HepG2 (cell line): ENCODE results near the gene EPB41. TPM values are rescaled to one million over a fixed set of nuclear protein-coding genes. Genes with fewer than 3 reads are reported as not detected.

ENCODE experiments used
- BORCS8-MEF2B ChIP-seq: sonication (generic); formaldehyde crosslinking; IDR thresholded peaks from 2 replicates; pipeline ENCODE4 v1.8.0; 2022; ENCODE audit warnings: mild to moderate bottlenecking, missing genetic modification reagents
- CBFB ChIP-seq: sonication (generic); formaldehyde crosslinking; IDR thresholded peaks from 2 replicates; pipeline ENCODE4 v1.4.0; 2020; ENCODE audit warnings: missing genetic modification reagents
- KLF16 ChIP-seq, 2 experiments: sonication (generic) in 1 of 2; formaldehyde crosslinking in 1 of 2; IDR thresholded peaks; 2 replicates each; pipeline versions ENCODE4 v1.6.1 to v1.8.0; 2016 to 2023; ENCODE audit warnings: missing genetic modification reagents in 2 of 2, missing compliant biosample characterization in 1 of 2
- MAFF ChIP-seq: IDR thresholded peaks from 2 replicates; pipeline ENCODE4 v1.6.1; 2011; ENCODE audit warnings: low read depth, low read length, improper control_type of control experiment
- MXI1 ChIP-seq: IDR thresholded peaks from 3 replicates; pipeline ENCODE4 v1.6.1; 2012; ENCODE audit warnings: low read depth, low read length, inconsistent platforms, borderline replicate concordance
- SP2 ChIP-seq: sonication (generic); formaldehyde crosslinking; IDR thresholded peaks from 2 replicates; pipeline ENCODE4 v1.5.1; 2020; ENCODE audit warnings: mild to moderate bottlenecking, missing genetic modification reagents
- TAF1 ChIP-seq: sonication (generic); formaldehyde crosslinking; IDR thresholded peaks from 2 replicates; pipeline ENCODE4 v1.4.0; 2020; ENCODE audit warnings: missing genetic modification reagents
- ZNF235 ChIP-seq: sonication (generic); formaldehyde crosslinking; IDR thresholded peaks from 2 replicates; pipeline ENCODE4 v1.8.1; 2023; ENCODE audit warnings: mild to moderate bottlenecking, missing genetic modification reagents, borderline replicate concordance
- polyA plus RNA-seq, 8 experiments: library from polyadenylated mRNA; depleted of rRNA in 3 of 8; stranded (reverse) in 7 of 8; unstranded in 1 of 8; fragments of >200 nt; fragmentation: Illumina TruSeq in 4 of 8; extraction: Trizol in 4 of 8; gene quantifications; 2 replicates each; pipeline versions ENCODE4 v1.2.1 to v1.2.3, GENCODE V29; 2011 to 2016; ENCODE audit warnings: low read depth in 4 of 8, missing spikeins in 1 of 8, mixed read lengths in 1 of 8; ENCODE audit not compliant: insufficient read depth in 1 of 8
- total RNA-seq, 5 experiments: library from RNA; depleted of rRNA; stranded (reverse); fragments of >200 nt; fragmentation: Illumina TruSeq; extraction: Trizol; gene quantifications; 2 replicates each; pipeline ENCODE4 v1.2.3, GENCODE V29; 2016; ENCODE audit warnings: low read depth in 1 of 5
- TF ChIP-seq, protein P1 (sequence below): sonication (generic); formaldehyde crosslinking; IDR thresholded peaks from 2 replicates; pipeline ENCODE4 v1.8.0; 2022; ENCODE audit warnings: missing genetic modification reagents, mild to moderate bottlenecking, moderate library complexity, borderline replicate concordance
- TF ChIP-seq, protein P2 (sequence below): sonication (generic); formaldehyde crosslinking; IDR thresholded peaks from 2 replicates; pipeline ENCODE4 v1.5.0; 2020; ENCODE audit warnings: mild to moderate bottlenecking, missing genetic modification reagents
- TF ChIP-seq, protein P3 (sequence below): sonication (generic); formaldehyde crosslinking; IDR thresholded peaks from 2 replicates; pipeline ENCODE4 v1.5.1; 2020; ENCODE audit warnings: mild to moderate bottlenecking, missing genetic modification reagents, moderate library complexity
- TF ChIP-seq, protein P4 (sequence below): sonication (generic); formaldehyde crosslinking; IDR thresholded peaks from 2 replicates; pipeline ENCODE4 v1.5.0; 2020; ENCODE audit warnings: mild to moderate bottlenecking, missing genetic modification reagents, borderline replicate concordance
- TF ChIP-seq, protein P5 (sequence below): sonication (generic); formaldehyde crosslinking; IDR thresholded peaks from 2 replicates; pipeline ENCODE4 v1.8.0; 2022; ENCODE audit warnings: low read depth, missing genetic modification reagents

EPB41 gene
- total and polyA plus RNA-seq, 2 of the 13 experiments (the other 11 are each of a cell fraction or from before 2014, with no cell fraction given) = 34.5 to 46.7 TPM

DNA sequence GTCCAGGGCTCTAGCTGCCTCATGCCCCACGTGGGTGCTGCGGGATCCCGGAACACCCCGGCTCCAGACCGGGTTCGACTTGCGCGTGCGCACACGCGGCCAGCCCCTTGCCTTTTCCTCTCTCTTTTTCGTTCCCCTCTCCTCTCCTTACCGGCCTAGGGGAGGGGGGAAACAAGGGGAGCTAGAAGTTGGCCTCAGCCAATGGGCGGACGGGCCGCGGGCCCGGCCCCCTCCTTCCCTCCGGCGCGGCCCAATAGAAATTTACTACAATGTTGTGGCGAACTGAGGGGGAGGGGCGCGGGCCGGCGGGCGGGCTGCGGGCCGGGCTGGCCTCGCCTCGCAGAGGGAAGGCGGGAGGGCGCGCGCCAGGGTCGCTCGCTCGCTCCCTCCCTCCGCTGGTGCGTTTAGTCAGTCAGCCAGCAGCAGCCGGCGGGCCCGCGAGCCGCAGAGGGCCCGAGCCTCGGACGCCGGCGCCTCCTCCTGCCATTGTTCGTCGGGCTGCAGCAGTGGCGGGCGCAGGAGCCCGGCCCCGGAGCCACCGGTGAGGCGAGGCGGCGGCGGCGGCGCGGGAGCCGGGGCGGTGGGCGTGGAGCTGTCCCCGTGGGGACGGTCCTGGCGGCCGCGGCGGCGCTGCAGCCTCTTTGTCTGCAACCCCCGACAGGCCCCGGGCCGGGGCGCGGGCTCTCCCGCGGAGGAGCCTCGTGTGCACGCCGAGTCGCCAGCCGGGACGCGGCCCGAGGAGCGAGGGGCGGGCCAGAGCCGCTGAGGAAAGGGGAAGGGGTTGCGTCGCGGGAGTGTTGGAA lies at the start of gene EPB41 (continued):
- TF ChIP-seq, protein P1, sequence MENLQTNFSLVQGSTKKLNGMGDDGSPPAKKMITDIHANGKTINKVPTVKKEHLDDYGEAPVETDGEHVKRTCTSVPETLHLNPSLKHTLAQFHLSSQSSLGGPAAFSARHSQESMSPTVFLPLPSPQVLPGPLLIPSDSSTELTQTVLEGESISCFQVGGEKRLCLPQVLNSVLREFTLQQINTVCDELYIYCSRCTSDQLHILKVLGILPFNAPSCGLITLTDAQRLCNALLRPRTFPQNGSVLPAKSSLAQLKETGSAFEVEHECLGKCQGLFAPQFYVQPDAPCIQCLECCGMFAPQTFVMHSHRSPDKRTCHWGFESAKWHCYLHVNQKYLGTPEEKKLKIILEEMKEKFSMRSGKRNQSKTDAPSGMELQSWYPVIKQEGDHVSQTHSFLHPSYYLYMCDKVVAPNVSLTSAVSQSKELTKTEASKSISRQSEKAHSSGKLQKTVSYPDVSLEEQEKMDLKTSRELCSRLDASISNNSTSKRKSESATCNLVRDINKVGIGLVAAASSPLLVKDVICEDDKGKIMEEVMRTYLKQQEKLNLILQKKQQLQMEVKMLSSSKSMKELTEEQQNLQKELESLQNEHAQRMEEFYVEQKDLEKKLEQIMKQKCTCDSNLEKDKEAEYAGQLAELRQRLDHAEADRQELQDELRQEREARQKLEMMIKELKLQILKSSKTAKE (CRISPR knock-in tag) = no peak
- TF ChIP-seq MXI1 (peak; percentile 66; the same call in 2 of the 3 replicates), CBFB (CRISPR knock-in tag) (no peak; the same call in 1 of the 2 replicates), KLF16 (CRISPR knock-in tag; IDR thresholded peaks at IDR 0.05) (0 out of 4 replicates have a peak, but pooled peaks of 1 of the 2 experiments have one; percentile 18), TAF1 (peak; percentile 39), ZNF235 (no peak), SP2 (CRISPR knock-in tag) (peak; percentile 67), BORCS8-MEF2B (CRISPR knock-in tag) (no peak), MAFF (no peak)
- TF ChIP-seq, protein P2, sequence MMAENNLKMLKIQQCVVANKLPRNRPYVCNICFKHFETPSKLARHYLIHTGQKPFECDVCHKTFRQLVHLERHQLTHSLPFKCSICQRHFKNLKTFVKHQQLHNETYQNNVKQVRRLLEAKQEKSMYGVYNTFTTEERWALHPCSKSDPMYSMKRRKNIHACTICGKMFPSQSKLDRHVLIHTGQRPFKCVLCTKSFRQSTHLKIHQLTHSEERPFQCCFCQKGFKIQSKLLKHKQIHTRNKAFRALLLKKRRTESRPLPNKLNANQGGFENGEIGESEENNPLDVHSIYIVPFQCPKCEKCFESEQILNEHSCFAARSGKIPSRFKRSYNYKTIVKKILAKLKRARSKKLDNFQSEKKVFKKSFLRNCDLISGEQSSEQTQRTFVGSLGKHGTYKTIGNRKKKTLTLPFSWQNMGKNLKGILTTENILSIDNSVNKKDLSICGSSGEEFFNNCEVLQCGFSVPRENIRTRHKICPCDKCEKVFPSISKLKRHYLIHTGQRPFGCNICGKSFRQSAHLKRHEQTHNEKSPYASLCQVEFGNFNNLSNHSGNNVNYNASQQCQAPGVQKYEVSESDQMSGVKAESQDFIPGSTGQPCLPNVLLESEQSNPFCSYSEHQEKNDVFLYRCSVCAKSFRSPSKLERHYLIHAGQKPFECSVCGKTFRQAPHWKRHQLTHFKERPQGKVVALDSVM (CRISPR knock-in tag) = no peak; the same call in 1 of the 2 replicates
- TF ChIP-seq, protein P3, sequence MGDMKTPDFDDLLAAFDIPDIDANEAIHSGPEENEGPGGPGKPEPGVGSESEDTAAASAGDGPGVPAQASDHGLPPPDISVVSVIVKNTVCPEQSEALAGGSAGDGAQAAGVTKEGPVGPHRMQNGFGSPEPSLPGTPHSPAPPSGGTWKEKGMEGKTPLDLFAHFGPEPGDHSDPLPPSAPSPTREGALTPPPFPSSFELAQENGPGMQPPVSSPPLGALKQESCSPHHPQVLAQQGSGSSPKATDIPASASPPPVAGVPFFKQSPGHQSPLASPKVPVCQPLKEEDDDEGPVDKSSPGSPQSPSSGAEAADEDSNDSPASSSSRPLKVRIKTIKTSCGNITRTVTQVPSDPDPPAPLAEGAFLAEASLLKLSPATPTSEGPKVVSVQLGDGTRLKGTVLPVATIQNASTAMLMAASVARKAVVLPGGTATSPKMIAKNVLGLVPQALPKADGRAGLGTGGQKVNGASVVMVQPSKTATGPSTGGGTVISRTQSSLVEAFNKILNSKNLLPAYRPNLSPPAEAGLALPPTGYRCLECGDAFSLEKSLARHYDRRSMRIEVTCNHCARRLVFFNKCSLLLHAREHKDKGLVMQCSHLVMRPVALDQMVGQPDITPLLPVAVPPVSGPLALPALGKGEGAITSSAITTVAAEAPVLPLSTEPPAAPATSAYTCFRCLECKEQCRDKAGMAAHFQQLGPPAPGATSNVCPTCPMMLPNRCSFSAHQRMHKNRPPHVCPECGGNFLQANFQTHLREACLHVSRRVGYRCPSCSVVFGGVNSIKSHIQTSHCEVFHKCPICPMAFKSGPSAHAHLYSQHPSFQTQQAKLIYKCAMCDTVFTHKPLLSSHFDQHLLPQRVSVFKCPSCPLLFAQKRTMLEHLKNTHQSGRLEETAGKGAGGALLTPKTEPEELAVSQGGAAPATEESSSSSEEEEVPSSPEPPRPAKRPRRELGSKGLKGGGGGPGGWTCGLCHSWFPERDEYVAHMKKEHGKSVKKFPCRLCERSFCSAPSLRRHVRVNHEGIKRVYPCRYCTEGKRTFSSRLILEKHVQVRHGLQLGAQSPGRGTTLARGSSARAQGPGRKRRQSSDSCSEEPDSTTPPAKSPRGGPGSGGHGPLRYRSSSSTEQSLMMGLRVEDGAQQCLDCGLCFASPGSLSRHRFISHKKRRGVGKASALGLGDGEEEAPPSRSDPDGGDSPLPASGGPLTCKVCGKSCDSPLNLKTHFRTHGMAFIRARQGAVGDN (CRISPR knock-in tag) = peak; percentile 84
- TF ChIP-seq, protein P4, sequence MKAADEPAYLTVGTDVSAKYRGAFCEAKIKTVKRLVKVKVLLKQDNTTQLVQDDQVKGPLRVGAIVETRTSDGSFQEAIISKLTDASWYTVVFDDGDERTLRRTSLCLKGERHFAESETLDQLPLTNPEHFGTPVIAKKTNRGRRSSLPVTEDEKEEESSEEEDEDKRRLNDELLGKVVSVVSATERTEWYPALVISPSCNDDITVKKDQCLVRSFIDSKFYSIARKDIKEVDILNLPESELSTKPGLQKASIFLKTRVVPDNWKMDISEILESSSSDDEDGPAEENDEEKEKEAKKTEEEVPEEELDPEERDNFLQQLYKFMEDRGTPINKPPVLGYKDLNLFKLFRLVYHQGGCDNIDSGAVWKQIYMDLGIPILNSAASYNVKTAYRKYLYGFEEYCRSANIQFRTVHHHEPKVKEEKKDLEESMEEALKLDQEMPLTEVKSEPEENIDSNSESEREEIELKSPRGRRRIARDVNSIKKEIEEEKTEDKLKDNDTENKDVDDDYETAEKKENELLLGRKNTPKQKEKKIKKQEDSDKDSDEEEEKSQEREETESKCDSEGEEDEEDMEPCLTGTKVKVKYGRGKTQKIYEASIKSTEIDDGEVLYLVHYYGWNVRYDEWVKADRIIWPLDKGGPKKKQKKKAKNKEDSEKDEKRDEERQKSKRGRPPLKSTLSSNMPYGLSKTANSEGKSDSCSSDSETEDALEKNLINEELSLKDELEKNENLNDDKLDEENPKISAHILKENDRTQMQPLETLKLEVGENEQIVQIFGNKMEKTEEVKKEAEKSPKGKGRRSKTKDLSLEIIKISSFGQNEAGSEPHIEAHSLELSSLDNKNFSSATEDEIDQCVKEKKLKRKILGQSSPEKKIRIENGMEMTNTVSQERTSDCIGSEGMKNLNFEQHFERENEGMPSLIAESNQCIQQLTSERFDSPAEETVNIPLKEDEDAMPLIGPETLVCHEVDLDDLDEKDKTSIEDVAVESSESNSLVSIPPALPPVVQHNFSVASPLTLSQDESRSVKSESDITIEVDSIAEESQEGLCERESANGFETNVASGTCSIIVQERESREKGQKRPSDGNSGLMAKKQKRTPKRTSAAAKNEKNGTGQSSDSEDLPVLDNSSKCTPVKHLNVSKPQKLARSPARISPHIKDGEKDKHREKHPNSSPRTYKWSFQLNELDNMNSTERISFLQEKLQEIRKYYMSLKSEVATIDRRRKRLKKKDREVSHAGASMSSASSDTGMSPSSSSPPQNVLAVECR (CRISPR knock-in tag) = peak; percentile 77
- TF ChIP-seq, protein P5, sequence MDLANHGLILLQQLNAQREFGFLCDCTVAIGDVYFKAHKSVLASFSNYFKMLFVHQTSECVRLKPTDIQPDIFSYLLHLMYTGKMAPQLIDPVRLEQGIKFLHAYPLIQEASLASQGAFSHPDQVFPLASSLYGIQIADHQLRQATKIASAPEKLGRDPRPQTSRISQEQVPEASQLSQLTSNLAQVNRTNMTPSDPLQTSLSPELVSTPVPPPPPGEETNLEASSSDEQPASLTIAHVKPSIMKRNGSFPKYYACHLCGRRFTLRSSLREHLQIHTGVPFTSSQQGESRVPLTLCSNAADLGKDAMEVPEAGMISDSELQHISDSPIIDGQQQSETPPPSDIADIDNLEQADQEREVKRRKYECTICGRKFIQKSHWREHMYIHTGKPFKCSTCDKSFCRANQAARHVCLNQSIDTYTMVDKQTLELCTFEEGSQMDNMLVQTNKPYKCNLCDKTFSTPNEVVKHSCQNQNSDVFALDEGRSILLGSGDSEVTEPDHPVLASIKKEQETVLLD (CRISPR knock-in tag) = 0 out of 2 replicates have a peak, but pooled peaks have one; percentile 27
